NB4 (cell line): ENCODE measurements around the gene SPEG.

Experiments used
- DNase-seq: peaks from one replicate; pipeline ENCODE4 v3.0.0; 2010; ENCODE audit warnings: low read depth
- H3K4me3 ChIP-seq: one replicate; pipeline ENCODE4 v1.5.1; 2011; ENCODE audit warnings: mild to moderate bottlenecking, low read depth, low read length, moderate library complexity
- MYC ChIP-seq: IDR thresholded peaks from 2 replicates; pipeline ENCODE4 v1.6.1; 2011; ENCODE audit warnings: low read depth, low read length
- POLR2A ChIP-seq: IDR thresholded peaks from 2 replicates; pipeline ENCODE4 v1.6.1; 2011; ENCODE audit warnings: mild to moderate bottlenecking; ENCODE audit not compliant: insufficient read length; ENCODE audit errors: extremely low read depth
- TF ChIP-seq, protein P1 (sequence below): IDR thresholded peaks from 2 replicates; pipeline ENCODE4 v1.6.1; 2011; ENCODE audit warnings: low read depth, low read length
- TF ChIP-seq, protein P2 (sequence below): IDR thresholded peaks from one replicate; pipeline ENCODE4 v1.5.1; 2012; ENCODE audit warnings: low read depth, low read length

SPEG gene

DNA sequence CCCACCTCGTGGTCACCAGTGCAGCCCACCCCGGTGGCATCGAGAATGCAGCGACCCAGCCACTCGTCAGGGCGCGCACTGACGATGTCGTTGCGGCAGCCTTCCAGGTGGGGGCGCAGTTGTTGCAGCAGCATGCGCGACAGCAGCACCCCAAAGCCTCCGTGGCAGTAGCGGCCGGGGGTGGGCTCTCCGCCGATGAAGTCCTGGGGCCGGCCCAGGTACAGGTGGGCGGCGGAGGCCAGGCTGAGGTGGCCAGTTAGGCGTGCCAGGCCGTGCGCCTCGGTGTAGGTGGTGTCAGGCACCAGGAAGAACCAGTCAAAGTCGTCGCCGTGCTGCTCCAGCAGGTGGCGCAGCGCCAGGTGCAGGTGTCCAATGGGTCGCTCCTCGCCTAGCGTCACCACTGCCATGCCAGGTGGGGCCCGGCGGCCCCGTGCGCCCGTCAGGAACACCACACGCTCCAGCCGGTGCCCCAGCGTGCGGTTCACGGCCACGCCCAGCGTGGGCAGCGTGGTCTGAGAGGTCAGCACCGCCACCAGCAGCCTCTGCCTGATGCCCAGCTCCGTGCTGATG lies 107.1 kb downstream of the SPEG start:
- no peak overlapping the region for H3K4me3 ChIP-seq
- TF ChIP-seq, protein P1, sequence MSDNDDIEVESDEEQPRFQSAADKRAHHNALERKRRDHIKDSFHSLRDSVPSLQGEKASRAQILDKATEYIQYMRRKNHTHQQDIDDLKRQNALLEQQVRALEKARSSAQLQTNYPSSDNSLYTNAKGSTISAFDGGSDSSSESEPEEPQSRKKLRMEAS = peak; percentile 62
- TF ChIP-seq MYC (peak; percentile 45), POLR2A (no peak)
- TF ChIP-seq, protein P2, sequence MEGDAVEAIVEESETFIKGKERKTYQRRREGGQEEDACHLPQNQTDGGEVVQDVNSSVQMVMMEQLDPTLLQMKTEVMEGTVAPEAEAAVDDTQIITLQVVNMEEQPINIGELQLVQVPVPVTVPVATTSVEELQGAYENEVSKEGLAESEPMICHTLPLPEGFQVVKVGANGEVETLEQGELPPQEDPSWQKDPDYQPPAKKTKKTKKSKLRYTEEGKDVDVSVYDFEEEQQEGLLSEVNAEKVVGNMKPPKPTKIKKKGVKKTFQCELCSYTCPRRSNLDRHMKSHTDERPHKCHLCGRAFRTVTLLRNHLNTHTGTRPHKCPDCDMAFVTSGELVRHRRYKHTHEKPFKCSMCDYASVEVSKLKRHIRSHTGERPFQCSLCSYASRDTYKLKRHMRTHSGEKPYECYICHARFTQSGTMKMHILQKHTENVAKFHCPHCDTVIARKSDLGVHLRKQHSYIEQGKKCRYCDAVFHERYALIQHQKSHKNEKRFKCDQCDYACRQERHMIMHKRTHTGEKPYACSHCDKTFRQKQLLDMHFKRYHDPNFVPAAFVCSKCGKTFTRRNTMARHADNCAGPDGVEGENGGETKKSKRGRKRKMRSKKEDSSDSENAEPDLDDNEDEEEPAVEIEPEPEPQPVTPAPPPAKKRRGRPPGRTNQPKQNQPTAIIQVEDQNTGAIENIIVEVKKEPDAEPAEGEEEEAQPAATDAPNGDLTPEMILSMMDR = peak; percentile 87
- DNase-seq = peak; percentile 81

DNA sequence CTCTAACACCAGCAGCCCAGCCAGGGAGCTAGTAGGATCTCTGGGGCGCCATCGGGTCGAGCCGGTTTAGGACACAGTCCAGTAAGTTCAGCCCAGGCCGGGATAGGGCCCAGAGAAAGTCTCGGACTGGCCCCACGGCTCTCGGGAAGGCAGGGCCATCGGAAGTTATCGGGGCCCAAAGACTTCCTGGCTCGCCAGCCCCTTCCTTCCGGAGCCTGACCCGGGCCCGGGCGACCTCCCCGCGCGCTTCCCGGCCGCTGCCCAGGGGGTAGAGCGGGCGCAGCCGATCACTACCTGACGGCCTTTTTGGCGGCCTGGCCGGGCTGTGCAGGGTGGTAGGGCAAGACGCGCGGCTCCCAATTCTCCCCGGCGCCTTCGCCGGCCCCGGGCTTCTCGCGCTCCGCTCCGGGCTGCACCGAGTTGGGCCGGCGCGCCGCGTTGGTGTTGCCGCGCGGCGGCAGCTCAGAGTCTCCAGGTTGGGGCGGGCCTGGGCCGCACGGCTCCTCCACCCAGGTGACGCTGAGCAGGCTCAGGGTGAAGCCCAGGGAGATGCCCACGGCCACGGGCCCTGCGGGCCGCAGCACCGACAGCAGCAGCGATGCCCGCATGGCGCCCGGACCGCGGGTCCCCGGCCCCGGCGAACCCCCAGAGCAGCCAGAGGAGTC lies 108.4 kb downstream of the SPEG start:
- peak; percentile 56 for DNase-seq
- TF ChIP-seq, protein P2 = no peak
- TF ChIP-seq, protein P1 = no peak; the same call in 1 of the 2 replicates
- TF ChIP-seq MYC (no peak), POLR2A (no peak)
- peak overlapping the region; percentile 46 for H3K4me3 ChIP-seq

DNA sequence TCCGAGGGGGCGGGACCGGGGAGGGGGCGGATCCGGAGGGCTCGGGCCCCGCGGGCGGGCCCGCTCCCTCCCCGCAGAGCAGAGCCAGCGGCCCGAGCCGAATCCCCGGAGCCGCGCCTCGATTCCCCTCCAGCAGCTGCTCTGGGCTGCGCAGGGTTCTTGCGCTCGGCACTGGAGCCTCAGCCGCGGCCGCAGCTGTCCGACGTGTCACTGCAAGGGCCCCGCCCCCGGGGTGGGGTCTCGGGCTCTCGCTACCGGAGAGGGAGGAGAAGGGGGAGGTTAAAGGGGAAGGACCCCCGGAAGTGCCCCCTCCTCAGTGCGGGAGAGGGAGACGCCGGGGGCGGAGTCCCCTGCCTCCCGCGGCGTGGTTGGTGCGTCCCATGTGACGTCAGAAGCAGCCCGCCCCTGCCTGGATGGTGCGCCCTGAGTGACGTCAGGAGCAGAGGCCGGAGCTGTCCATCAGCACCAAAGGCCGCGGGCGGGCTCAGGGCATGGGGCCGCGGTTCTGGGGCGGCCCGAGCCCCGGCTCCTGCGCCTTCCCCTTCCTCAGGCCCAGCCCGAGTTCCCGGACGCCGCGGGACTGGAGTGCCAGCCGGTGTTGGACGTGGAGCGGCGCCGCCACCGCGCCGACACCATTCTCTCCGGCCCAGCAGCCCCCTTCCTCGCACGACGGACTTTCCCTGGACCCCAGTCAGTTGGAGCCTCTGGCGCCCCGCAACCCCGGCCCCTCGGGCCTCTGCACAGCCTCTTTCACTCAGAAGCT lies 109.1 kb downstream of the SPEG start, which contains the start of the genes CHPF and TMEM198:
TSS of gene CHPF (minus strand) at position 214 of the 763 bp plus-strand sequence. CDS start 271 bp downstream, outside the sequence.
TSS of gene TMEM198 (plus strand) at position 433 of the 763 bp plus-strand sequence. CDS start 700 bp downstream, outside the sequence.
- peak; percentile 99 for DNase-seq
- peak within 1 kb of the TSS; percentile 46 for H3K4me3 ChIP-seq
- TF ChIP-seq, protein P1 = peak; percentile 59; the same call in 1 of the 2 replicates
- TF ChIP-seq, protein P2 = no peak
- TF ChIP-seq POLR2A (peak; percentile 65), MYC (peak; percentile 67; the same call in 1 of the 2 replicates)

DNA sequence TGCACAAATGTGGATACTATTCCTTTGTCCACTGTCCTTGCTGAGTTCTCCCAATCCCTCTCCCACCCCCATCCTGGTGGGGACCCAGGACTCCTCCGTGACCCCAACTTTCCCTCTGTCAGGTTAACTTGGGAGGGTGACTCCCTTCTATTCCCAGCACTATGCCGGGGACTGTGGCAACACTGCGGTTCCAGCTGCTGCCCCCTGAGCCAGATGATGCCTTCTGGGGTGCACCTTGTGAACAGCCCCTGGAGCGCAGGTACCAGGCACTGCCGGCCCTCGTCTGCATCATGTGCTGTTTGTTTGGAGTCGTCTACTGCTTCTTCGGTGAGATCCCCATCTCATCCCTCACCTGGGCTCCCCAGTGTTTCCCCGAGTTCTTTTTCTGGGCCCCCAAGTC lies 109.9 kb downstream of the SPEG start:
- no peak overlapping the region for H3K4me3 ChIP-seq
- TF ChIP-seq, protein P1 = no peak
- TF ChIP-seq MYC = no peak
- TF ChIP-seq, protein P2 = no peak
- no peak for TF ChIP-seq POLR2A
- no peak for DNase-seq

DNA sequence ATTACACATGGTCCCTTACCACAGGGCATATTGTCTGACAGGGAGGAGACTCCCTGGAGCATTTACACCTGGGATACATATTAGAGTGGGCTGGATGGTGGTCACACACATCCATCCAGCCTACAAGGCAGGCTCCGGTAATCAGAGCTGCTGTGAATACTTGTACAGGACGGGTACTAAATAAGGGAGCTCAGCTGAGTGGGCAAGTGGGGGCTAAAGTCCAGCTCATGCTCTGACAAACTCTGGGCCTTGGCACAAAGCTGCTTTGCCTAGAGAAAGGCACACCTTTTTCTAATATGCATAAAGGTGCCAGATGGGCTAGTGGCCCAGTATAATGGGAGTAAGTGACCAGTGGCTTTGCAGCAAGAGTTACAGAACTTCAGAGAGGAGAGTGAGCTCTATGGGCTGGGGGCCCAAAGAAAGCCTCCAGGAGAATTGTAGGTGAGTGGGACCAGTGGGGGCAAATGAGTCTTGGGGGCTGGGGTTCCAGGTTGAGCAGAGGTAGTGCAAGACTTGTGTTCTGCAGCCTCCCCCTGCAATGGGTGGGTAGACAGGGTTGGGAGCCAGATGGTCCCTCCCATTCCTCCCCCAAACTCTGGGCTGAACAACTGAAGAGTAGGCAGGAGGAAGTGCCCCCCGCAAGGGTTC lies 110.8 kb downstream of the SPEG start:
- DNase-seq = no peak
- no peak overlapping the region for H3K4me3 ChIP-seq
- TF ChIP-seq MYC (no peak), POLR2A (no peak)
- TF ChIP-seq, protein P1 = no peak
- TF ChIP-seq, protein P2 = no peak
